CD4-positive, alpha-beta T cell treated with Interleukin-2 at 100 ng/mL for 4 hours (primary cell): ENCODE results near the gene PHF1.

Source experiments
- DNase-seq: peaks from one replicate; pipeline ENCODE4 v3.0.0-alpha.2; 2020; ENCODE audit warnings: low spot score

PHF1 gene

DNA sequence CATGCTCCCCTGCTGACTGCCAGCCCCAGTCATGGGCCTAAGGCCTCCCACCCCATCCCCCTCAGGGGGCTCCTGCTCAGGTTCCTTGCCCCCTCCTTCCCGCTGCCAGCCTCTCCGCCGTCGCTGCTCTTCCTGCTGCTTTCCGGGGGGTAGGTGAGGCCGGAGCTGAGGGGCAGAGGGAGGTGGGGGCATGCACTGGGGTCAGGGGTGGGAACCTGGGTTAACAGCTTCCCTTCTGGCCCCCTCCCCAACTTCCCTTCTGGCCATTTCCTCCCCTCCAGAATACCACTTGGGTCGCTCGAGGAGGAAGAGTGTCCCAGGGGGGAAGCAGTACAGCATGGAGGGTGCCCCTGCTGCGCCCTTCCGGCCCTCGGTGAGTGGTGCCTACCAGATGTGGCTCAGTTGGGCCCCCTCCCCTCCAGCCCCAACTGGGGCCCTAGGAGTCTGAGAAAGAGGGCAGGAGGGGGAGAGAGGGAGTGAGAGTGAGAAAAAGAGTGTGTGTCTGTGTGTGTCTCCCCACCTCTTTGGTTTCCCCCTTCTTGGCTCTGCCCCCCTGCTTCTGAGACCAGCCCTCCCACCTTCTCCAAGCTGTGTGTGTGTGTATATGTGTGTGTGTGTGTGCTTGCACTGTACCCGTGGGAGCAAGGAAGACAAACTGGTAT is 21.2 kb downstream of the PHF1 start:
- DNase-seq = no peak

DNA sequence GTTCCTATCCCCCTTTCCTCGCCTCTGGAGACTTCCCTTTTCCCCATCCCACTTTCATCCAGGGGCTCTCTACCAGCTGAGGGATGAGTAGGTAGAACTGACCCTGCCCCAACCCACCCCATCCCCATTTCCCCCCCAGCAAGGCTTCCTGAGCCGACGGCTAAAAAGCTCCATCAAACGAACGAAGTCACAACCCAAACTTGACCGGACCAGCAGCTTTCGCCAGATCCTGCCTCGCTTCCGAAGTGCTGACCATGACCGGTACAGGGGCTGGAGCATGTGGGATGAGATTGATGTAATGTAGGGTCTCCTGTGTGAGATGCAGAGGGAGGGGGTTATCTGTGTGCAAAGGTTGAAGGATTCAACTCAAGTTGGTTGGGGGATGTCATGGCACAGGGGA is 21.7 kb downstream of the PHF1 start:
- DNase-seq = no peak

DNA sequence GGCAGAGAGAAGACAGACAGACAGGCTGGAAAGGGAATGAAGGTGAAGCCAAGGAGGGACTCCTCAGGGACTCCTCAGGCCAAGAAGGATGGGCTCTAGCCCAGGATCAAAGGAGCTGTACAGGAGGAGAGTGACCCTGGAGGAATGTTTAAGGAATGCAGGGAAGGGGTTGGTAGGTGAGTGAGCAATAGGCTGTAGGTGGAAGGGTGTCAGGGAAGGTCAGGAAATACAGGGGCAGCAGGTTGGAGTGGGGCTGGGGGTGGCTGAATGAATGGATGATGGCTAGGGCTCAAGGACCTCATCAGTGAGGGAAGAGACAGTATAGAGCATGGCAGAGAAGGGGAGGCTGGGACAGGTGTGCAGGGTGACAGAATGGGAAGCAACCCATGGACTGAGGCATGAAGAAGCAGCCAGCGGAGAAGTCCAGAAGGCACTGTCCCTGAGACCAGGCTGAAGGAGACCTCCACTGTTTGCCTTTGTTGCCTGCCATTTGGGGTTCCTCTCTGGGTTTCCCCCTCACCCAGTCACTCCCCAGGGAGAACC is 22.3 kb downstream of the PHF1 start:
- no peak for DNase-seq

DNA sequence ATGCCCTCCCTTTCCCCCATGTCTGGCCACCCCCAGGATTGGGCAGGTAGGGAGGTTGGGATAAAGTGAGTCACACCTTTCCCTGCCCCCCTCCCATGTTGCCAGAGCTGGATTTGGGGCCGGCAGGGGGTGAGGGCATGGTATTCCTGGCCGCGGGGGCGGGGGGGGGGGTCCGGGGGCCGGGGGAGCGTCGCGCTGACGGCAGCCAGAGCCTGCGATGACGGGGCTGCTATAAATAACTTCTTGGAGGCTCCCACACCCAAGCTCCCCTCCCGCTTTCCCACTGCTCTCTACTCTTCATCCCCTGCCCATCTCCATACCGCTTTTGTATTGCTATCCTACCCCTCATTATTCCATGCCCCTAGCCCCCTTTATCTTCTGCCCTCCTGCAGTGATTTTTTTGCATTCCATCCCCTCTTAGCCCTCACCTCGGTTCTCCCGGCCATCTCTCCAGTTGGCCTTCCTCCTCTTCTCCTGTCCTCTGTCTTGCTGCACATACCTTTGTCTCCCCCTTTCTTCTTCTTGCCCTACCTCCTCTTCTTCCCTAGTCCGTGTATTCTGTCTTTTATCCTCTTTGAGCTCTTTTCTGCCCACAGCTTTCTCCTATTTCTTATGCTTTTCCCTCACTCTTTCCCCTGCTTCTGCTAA is 22.9 kb downstream of the PHF1 start:
- no peak for DNase-seq

DNA sequence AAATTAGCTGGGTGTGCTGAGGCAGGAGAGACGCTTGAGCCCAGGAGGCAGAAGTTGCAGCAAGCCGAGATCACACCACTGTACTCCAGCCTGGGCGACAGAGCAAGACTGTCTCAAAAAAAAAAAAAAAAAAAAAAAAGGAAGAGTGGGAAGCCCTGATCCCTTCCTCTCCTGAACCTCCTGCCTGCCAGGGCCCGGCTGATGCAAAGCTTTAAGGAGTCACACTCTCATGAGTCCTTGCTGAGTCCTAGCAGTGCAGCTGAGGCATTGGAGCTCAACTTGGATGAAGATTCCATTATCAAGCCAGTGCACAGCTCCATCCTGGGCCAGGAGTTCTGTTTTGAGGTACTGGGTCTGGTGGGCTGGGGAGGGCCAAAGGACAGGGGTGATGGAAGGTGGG is 24.1 kb downstream of the PHF1 start:
- no peak for DNase-seq

DNA sequence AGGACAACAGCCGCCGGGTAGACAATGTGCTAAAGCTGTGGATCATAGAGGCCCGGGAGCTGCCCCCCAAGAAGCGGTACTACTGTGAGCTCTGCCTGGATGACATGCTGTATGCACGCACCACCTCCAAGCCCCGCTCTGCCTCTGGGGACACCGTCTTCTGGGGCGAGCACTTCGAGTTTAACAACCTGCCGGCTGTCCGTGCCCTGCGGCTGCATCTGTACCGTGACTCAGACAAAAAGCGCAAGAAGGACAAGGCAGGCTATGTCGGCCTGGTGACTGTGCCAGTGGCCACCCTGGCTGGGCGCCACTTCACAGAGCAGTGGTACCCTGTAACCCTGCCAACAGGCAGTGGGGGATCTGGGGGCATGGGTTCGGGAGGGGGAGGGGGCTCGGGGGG is 26.9 kb downstream of the PHF1 start:
- no peak for DNase-seq

DNA sequence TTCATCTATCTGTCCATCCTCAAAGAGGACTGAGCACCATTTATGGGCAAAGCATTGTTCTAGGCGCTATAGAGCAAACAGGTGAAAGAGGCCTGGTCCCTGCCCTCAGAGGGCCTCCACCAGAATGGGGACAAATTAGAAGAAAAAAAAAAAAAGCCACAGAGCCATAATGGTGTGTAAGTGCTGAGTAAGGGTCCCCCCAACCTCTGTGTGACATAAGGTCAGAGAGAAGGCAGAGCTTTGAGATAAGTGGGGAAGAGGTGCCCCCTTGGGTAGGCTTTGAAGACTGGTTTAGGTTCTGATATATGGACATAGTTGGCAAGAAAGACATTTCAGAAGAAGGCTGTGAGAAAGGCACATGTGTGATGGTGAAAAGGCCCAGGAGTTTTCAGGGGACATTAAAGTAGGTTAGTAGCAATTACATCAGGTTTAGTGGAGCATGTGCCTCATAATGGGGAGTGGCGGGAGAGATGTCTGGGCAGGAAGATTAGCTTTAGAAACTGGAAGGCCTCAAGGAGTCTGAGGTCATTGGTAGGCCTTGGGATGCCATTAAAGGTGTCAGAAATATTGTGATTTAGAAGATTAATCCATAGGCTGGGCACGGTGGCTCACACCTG is 28.3 kb downstream of the PHF1 start:
- DNase-seq = no peak

DNA sequence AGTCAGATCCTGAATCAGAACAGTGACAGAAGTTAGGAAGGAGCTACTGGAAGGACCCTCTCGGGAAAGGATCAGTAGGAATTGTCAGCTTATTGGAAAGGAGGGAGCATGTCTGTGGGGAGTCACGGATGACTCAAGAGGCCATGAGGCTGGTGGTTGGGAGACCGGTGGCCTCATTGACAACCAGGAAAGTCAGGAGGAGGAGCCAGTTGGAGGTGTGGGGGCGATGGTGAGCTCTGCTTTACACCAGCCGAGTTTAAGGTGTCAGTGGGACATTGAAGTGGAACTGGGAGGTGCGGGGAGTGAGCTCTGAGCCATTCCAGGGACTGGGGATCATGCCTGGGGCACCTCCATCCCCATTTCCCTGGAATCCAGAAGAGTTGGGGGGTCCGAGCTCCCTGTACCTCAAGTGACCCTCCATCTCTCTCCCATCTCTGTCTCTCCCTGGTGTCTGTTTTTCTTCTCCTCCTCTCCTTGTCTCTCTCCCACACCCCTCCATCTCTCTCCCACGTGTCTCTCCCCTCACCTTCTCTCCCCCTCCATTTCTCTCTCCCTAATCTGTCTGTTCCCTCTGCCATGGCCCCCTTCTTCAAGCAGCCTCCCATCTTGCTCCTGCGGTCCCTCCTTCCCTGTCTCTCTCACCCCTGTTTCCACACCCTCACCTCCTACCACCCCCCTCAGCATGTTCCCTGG is 29.3 kb downstream of the PHF1 start:
- DNase-seq = no peak

DNA sequence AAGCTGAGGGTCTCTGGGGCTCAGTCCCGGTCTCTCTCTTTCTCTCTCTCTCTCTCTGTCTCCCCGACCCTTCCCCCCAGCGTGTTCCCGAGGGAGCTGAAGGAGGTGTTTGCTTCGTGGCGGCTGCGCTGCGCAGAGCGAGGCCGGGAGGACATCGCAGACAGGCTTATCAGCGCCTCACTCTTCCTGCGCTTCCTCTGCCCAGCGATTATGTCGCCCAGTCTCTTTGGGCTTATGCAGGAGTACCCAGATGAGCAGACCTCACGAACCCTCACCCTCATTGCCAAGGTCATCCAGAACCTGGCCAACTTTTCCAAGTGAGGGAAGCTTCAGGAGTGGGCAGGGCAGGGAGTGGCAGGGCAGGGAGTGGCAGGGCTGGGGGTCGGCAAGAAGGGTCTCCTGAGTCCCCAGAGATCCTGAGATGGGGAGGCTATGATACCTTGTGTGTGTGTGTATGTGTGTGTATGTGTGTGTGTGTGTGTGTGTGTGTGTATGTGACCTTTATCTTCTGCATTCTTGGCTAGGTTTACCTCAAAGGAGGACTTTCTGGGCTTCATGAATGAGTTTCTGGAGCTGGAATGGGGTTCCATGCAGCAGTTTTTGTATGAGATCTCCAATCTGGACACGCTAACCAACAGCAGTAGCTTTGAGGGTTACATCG is 30.0 kb downstream of the PHF1 start:
- DNase-seq = no peak

DNA sequence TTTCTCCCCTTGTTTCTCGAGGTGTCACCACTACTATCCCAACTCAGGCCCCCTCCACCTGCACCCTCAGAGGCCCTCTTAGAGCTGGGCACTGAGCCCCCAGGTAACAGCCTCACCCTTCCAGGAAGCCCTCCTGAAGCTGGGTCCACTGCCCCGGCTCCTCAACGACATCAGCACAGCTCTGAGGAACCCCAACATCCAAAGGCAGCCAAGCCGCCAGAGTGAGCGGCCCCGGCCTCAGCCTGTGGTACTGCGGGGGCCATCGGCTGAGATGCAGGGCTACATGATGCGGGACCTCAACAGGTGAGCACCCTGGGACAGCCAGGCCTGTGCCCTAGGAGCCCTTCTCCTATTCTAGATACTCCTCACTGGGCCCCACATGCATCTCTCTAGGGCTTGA is 30.6 kb downstream of the PHF1 start:
- no peak for DNase-seq

DNA sequence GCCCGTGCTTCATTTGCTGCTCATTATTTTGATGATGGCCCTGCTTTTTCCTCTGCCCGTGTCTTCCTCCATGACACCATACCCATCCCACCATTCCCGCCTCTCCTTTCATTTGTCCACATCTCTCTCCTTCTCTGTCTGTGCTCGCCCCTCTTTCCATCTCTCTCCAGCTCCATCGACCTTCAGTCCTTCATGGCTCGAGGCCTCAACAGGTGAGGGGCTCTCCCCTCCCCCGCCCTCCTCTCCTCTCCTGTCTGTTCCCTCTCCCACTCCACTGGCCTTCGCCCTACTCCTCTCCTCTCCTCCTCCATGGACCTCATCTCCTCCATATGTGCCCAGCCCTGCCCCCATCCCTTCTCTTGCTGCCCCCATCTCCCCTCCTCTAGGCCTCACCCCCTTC is 31.5 kb downstream of the PHF1 start:
- DNase-seq = no peak

DNA sequence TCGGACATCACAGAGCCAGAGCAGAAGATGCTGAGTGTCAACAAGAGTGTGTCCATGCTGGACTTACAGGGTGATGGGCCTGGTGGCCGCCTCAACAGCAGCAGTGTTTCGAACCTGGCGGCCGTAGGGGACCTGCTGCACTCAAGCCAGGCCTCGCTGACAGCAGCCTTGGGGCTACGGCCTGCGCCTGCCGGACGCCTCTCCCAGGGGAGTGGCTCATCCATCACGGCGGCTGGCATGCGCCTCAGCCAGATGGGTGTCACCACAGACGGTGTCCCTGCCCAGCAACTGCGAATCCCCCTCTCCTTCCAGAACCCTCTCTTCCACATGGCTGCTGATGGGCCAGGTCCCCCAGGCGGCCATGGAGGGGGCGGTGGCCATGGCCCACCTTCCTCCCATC is 32.2 kb downstream of the PHF1 start:
- DNase-seq = no peak

DNA sequence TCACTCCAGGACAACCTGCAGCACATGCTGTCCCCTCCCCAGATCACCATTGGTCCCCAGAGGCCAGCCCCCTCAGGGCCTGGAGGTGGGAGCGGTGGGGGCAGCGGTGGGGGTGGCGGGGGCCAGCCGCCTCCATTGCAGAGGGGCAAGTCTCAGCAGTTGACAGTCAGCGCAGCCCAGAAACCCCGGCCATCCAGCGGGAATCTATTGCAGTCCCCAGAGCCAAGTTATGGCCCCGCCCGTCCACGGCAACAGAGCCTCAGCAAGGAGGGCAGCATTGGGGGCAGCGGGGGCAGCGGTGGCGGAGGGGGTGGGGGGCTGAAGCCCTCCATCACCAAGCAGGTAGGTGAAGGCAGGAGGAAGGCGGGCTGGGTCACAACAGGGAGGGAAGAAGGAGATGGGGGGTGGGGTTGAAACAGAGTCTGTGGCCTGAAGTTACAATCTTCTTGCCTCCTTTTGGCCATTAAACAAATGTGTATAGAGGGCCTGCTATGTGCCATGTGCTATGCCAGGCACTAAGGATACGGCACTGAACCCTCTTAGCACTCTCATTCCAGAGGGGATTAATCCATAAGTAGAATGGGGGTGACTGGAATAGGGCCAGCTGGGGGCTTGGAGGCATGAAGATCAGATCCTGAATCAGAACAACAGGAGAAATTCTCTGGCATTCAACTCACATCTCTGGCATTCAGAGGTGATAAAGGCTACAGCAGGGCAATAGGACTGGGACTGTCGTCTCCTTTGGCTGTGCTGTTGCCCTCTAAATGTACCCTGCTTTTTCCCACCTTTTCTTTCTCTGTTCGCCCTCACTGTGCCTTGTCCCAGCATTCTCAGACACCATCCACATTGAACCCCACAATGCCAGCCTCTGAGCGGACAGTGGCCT is 33.0 kb downstream of the PHF1 start:
- no peak for DNase-seq

DNA sequence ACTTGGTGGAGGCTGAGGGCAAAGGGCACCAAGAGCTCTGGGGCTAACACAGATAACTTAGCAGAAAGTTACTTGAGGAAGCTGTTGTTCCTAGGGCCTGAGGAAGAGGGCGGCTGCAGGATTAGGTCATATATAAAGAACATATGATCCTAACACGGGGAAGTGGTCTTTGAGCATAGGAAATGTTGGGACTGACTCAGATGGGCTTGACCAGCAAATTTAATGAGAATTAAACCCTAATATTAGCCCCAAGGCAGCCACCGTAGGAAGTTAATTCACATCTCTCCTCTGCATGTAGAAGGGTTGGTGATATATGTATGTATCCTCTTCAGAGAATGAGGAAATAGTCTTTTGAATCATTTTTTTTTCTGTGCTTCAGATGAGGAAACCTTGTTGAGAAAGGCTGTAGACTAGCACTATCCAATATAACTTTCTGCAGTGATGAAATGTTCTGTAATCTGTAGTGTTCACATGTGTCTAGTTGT is 34.3 kb downstream of the PHF1 start:
- DNase-seq = no peak

DNA sequence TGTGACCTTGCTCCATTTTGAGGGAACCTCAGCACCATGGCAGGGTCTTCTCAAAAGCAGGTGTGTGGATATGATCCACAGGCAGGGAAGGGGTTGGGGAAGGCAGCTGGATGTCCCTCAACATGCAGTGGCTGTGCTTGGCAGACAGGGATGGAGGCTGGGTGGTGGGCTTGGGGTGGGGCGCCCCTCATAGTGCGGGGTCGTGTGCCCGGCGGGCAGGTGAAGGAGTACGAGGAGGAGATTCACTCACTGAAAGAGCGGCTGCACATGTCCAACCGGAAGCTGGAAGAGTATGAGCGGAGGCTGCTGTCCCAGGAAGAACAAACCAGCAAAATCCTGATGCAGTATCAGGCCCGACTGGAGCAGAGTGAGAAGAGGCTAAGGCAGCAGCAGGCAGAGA is 35.5 kb downstream of the PHF1 start:
- no peak for DNase-seq

DNA sequence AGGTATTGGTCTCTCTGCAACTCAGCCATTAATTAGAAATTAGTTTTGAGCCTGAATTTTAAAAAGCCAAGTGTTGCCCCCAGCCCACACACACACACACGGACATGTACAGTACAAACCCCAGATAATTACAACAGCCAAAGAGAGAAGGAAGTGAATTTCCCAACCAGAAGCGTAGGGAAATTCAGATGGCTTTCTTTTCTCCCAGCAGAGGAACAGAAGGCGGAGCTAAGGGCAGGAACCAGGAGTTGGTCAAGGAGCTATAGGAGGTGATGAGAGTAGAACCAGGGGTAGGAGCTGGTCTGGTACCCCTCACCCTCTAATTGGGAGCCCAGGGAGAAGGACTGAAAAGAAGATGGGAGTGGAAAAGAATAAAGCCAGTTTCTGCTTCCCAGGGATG is 39.6 kb downstream of the PHF1 start:
- no peak for DNase-seq

DNA sequence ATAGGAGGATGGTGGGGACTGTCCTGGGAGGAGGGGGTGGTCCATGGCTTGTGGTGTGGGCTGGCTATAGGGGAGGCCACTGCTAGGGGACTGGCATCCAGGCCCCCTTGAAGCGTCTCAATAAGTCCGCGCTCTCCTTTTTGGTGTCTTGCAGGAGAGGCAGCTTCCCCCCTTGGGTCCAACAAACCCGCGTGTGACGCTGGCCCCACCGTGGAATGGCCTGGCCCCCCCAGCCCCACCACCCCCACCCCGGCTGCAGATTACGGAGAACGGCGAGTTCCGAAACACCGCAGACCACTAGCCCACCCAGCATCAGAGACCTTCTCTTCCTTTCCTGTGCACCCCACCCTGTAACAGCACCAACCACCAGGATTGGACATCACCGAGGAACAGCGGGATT is 40.8 kb downstream of the PHF1 start:
- no peak for DNase-seq

DNA sequence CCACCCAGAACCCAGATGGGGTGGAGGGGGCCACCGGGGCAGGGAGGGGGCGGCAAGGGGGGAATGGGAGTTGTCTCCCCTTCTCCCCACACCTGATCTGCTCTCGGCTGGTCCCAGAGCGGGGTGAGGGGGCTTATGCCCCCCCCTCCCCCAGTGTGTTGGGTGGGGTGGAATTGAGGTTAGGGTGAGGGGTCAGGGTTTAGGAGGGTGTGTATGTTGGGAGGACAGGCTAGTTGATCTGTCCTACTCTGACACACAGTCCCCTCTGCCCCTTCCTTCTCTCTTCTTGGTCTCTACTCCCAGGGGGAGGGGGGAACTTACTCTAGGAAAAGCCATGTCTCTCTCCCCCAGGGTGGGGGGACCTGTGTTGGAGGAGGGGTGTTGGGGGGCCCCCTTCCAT is 41.7 kb downstream of the PHF1 start:
- DNase-seq = no peak

DNA sequence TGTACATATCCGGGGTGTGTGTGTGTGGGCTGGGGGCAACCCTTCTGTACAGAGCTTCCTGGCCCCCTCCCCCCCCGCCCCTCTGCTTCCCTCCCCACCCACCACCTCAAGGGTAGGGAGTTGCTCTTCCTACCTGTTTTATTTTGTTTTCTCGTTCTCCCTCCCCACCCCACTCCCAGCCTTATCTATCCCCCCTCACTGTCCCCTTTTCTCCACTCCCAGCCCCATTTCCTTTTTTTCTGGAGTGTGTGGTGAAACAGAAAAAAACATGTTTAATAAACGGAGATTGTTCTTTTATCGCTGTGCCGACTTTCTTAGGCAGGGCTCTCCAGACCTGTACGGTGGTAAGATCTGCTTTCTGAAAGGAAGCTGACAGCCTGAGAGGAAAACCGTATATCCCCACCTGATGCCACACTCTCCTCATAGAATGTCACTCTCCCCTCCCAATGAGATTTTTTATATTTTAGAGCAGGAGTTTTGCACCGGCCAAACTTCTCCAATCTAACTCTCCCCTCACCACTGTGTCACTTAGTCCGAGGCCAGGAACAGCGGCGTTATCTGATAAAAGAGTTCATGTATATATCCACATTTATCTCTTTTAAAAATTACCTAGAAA is 42.7 kb downstream of the PHF1 start:
- no peak for DNase-seq

DNA sequence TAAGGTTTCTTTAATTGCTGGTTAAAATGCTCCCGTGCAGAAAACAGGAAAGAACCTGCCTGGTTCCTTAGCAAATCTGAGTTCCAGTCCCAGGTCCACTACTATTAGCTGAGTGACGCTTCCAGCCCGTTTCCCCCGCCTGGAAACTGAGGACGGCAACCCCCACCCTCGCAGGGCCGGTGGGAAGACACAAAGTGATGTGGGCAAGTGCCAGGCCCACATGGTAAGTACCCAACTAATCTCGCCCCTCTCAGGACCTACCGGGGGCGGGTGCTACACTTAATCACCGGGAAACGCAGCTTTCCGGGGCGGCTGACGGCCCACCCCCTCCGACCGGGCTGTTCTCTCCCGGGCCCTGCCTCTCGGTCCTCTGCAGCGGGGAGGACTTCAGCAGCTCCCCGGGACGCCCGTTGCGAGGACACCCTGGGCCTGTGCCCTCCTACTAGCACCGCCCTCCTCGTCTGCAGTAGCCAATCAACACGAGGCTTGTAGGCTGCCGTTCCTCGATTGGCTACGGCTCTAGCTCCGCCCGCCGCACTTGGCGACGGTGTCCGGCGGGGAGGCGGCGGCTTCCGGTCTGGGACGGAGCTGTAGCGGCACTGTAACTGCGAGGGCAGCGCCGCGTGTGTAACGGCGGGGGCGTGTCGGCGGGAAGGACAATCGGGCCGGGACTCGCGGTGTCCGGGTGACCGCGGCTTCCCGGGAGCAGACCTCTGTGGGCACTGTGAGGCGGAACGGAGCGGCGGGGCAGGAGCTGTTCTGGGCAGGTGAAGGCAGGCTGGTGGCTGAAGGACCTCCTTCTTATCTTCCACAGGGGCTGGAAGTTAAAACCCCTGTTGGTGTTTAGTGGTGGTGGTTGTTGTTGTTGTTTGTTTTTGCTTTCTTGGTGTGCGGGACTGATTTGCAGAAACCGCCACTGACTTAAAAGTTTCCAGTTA is 43.5 kb downstream of the PHF1 start, which contains the start of gene ZBTB9:
TSS of gene ZBTB9 (plus strand) at position 568 of the 938 bp plus-strand sequence. CDS start 525 bp downstream, outside the sequence.
- DNase-seq = peak; percentile 96
